ENCODE results near the gene ATXN3. TPM values are rescaled to one million over a fixed set of nuclear protein-coding genes. Genes with fewer than 3 reads are reported as not detected.

ATXN3 gene
- total RNA-seq, 1 experiment from 2014 or later = 27.6 TPM

DNA sequence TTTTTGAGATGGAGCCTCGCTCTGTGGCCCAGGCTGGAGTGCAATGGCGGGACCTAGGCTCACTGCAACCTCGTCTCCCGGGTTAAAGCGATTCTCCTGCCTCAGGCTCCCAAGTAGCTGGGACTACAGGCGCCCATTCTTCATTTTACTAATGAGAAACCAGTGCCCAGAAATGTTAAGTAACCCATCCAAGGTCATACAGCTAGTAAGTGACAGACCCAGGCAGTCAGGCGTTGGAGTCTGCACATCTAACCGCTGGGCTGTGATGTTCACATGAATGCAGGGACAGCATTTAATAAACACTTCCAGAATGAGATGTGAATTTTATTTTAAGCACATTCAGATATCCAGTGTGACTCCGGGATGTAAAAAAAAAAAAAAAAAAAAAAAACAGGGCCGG lies 65.2 kb downstream of the ATXN3 start (continued):
- TF ChIP-seq EZH2phosphoT487 (IDR thresholded peaks at IDR 0.05; ENCODE audit: borderline replicate concordance) (no peak), TCF7L2 (IDR thresholded peaks at IDR 0.05; ENCODE audit: borderline replicate concordance, extremely low read depth, insufficient read depth, insufficient read length) (no peak), SRF (IDR thresholded peaks at IDR 0.05; ENCODE audit: low read depth) (no peak), POLR2AphosphoS5 (IDR thresholded peaks at IDR 0.05; ENCODE audit: low read depth, low read length) (no peak), ZFX (IDR thresholded peaks at IDR 0.05) (no peak), CEBPB (IDR thresholded peaks at IDR 0.05; ENCODE audit: low read depth) (no peak)
- TF ChIP-seq, protein P1, sequence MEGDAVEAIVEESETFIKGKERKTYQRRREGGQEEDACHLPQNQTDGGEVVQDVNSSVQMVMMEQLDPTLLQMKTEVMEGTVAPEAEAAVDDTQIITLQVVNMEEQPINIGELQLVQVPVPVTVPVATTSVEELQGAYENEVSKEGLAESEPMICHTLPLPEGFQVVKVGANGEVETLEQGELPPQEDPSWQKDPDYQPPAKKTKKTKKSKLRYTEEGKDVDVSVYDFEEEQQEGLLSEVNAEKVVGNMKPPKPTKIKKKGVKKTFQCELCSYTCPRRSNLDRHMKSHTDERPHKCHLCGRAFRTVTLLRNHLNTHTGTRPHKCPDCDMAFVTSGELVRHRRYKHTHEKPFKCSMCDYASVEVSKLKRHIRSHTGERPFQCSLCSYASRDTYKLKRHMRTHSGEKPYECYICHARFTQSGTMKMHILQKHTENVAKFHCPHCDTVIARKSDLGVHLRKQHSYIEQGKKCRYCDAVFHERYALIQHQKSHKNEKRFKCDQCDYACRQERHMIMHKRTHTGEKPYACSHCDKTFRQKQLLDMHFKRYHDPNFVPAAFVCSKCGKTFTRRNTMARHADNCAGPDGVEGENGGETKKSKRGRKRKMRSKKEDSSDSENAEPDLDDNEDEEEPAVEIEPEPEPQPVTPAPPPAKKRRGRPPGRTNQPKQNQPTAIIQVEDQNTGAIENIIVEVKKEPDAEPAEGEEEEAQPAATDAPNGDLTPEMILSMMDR (IDR thresholded peaks at IDR 0.05 in 2 of 3, conservative IDR thresholded peaks at IDR 0.05 in 1 of 3; ENCODE audit: borderline replicate concordance in 1 of 3, insufficient read depth in 1 of 3, low read depth in 2 of 3, low read length in 2 of 3) = no peak

- Histone ChIP-seq H3K36me3 (ENCODE audit: control insufficient read depth in 1 of 2, insufficient read depth in 2 of 2, low read length in 2 of 2) (no peaks in the 10 kb centered on the region), H3K27me3 (ENCODE audit: insufficient read depth, low read length) (no peaks in the 10 kb centered on the region), H2AFZ (ENCODE audit: low read depth, low read length, poor library complexity, severe bottlenecking) (peak overlapping the region; percentile 85), H3K27ac (ENCODE audit: low read depth, low read length) (peak overlapping the region; percentile 94), H4K20me1 (ENCODE audit: insufficient read depth) (no peaks in the 10 kb centered on the region), H3K4me1 (ENCODE audit: control insufficient read depth in 1 of 2, insufficient read depth in 2 of 2, low read length in 2 of 2) (peaks cover 12 to 14% of the 10 kb centered on the region in 2 experiments), H3K9ac (ENCODE audit: low read length) (peak overlapping the region; percentile 87), H3K4me3 (replicated peaks in 1 of 2; ENCODE audit: low read depth in 1 of 2, low read length in 2 of 2) (peak overlapping the region; percentile 83 to 93), H3K4me2 (ENCODE audit: low read length) (peak overlapping the region; percentile 99), H3K79me2 (ENCODE audit: insufficient read depth, low read length) (peaks cover 51% of the 10 kb centered on the region), H3K9me3 (ENCODE audit: control insufficient read depth in 1 of 2, insufficient read depth in 1 of 2, low read depth in 1 of 2, low read length in 2 of 2) (no peaks in the 10 kb centered on the region; a peak in 1 of 4 replicates), H3K9me2 (ENCODE audit: insufficient read depth) (no peaks in the 10 kb centered on the region)
- peak; percentile 12 for DNase-seq (ENCODE audit: low read depth, low spot score)
- TSS peak; percentile 74 for BruUV-seq (replicated peaks)
- POLR2A ChIA-PET = interaction anchor here (1.5 to 2.0 kb wide), 2 partner anchors 18 to 66 kb away, joined by 6 to 8 read pairs; partner anchors contain the start of gene ATXN3
- intact Hi-C loops (cut with micrococcal nuclease) = no loop called here
- peak; percentile 16; the same call in 1 of the 2 replicates for ATAC-seq
- CTCF ChIA-PET = interaction anchor here (0.6 to 0.7 kb wide), 2 partner anchors 13 to 66 kb away, joined by 3 to 4 read pairs; partner anchors contain the start of gene ATXN3
- RAD21 ChIA-PET (ENCODE audit: low non-redundant PET in 1 of 2, low total read pairs in 2 of 2, uncharacterized antibody in 2 of 2, unreplicated experiment in 2 of 2) = no interaction called here
- TF ChIP-seq ELF1 (IDR thresholded peaks at IDR 0.05; ENCODE audit: borderline replicate concordance, low read depth) (no peak), ZNF274 (IDR thresholded peaks at IDR 0.05; ENCODE audit: low read depth, low read length) (no peak), ZFX (IDR thresholded peaks at IDR 0.05) (no peak), EZH2 (IDR thresholded peaks at IDR 0.05) (no peak), POLR2AphosphoS5 (IDR thresholded peaks at IDR 0.05; ENCODE audit: low read depth, low read length) (no peak), YY1 (IDR thresholded peaks at IDR 0.05; ENCODE audit: extremely low read depth, insufficient replicate concordance, low read depth, low read length) (no peak), ZBTB33 (IDR thresholded peaks at IDR 0.05; ENCODE audit: extremely low read depth, insufficient replicate concordance, low read length) (no peak), SRF (IDR thresholded peaks at IDR 0.05; ENCODE audit: low read depth) (no peak), TCF7L2 (IDR thresholded peaks at IDR 0.05; ENCODE audit: borderline replicate concordance, extremely low read depth, insufficient read depth, insufficient read length) (no peak), REST (IDR thresholded peaks at IDR 0.05; ENCODE audit: low read depth) (no peak), EZH2phosphoT487 (IDR thresholded peaks at IDR 0.05; ENCODE audit: borderline replicate concordance) (no peak), RAD21 (IDR thresholded peaks at IDR 0.05; ENCODE audit: low read depth) (no peak)
- TF ChIP-seq, protein P2, sequence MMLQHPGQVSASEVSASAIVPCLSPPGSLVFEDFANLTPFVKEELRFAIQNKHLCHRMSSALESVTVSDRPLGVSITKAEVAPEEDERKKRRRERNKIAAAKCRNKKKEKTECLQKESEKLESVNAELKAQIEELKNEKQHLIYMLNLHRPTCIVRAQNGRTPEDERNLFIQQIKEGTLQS (IDR thresholded peaks at IDR 0.05) = no peak
Observed at GRCh38 chr14:92040431-92041051, 65.8 kb downstream of the ATXN3 start.
